AG04449 (cell line): ENCODE results near the gene SLC5A10.
"Not testable (repeated sequence)": the region's sequence is repeated elsewhere in the genome, so short reads cannot be mapped to it uniquely, and the experiment has no call there.

Source experiments
- CTCF ChIA-PET: fragments of 350-600 bp; formaldehyde crosslinking; extraction: SDS; loops from one replicate; lab custom pipeline; 2021; ENCODE audit warnings: antibody characterized with exemption; lab: Yijun Ruan, JAX
- POLR2A ChIA-PET: fragments of 400-600, 350-600 bp; formaldehyde crosslinking; extraction: SDS; loops from one replicate; lab custom pipeline; 2020; ENCODE audit warnings: antibody characterized with exemption, inconsistent platforms; lab: Yijun Ruan, JAX
- DNase-seq: peaks from one replicate; pipeline ENCODE4 v3.0.0-alpha.2; 2010; ENCODE audit warnings: low read depth, low spot score
- H3K4me3 ChIP-seq: 2 replicates; pipeline ENCODE4 v1.5.1; 2011; ENCODE audit warnings: low read depth, mild to moderate bottlenecking, control low read depth, low read length

Gene SLC5A10

DNA sequence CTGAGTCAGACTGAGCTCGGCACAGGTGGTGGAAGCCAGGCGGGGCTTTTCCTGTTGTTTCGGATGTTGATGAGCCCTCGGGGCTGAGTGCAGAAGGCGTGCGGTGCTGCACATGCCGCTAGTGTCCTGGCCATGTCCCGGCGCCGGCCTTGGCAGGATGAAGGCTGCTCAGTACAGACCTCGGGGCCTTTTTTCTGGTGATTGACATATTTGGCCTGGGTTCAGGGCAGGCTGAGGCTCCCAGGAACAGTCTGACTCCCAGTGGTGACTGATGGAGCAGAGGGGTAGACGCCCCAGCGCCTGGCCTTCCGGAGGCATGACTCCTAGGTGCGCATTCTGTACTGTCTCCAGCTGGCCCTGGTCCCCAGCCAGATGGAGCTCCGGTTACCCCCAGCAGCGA lies 86.0 kb downstream of the SLC5A10 start:
- CTCF ChIA-PET, H3K4me3 ChIP-seq, DNase-seq, POLR2A ChIA-PET: not testable (repeated sequence)

DNA sequence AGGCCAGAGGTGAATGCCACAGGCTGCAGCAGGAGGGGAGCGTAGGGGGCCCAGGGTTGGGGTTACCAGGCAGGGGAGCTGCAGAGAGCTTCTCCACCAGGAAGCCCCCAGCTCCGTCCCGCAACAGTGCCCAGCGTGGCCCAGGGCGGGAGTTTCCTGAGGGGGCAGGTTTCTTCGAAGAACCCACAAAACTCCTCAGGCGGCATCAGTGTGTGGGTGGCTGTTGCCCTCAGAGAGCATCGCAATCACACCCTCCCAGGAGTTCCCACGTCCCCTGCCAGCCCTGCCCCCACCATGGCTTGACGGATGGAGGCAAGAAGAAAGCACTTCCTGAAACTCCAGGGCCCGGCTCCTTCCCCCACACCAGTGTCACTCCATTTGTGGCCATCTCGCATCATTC lies 86.8 kb downstream of the SLC5A10 start:
- CTCF ChIA-PET, H3K4me3 ChIP-seq, DNase-seq, POLR2A ChIA-PET: not testable (repeated sequence)

DNA sequence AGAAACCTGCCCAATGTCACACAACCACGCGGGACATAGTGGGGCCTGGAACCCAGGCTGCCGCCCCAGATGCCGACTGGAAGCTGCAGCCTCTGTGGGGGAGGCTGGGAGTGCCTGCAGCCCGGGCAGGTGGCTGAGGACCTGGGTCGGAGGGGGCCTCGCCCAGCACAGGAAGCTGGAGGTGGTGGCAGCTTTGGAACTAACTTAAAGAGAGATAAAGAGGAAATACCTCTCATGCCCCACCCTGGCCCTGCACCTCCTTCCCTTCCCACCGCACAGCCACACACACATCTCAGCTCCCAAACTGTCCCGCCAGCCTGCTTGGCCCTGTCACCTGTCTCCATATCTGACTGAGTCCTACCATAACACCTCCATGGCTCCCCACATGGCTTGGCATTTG lies 88.4 kb downstream of the SLC5A10 start:
- POLR2A ChIA-PET, H3K4me3 ChIP-seq, DNase-seq, CTCF ChIA-PET: not testable (repeated sequence)

DNA sequence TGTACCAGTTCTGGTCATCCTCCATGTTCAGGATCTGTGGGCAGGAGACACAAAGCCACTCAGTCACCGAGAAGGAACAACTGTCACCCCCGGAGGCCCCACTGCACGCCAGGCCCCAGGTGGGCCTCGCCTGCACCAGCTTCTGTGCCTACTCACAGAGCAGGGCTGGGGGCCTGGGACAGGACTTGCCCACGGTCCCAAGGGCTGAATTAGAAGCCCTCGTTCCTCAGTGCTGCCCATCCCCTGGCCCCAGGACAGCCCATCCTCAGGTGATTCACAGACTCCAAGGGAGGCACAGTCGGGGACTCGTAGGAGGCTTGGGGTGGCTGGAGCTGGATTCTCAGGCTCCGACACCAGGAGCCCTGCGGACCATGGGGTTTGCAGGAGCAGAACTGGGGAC lies 89.9 kb downstream of the SLC5A10 start:
- DNase-seq, CTCF ChIA-PET, POLR2A ChIA-PET, H3K4me3 ChIP-seq: not testable (repeated sequence)

DNA sequence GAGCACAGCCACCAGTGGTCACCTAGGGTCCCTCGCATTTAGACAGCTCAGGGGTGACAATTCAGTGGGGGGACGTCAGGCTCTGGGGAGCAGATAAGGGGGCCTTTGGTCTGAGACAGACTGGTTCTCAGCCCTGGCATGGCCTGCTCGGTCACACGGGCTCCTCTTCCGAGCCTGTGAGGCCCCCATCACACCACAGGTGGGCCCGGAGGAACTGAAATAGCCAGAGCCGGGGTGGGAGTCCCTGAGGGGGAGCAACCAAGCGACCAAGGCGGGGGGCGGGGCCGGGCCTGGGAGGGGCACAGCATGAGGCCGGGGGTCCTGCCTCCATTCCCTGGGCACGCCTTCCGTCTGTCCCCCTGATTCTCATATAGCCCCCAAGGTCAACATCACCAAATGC lies 90.4 kb downstream of the SLC5A10 start:
- CTCF ChIA-PET, DNase-seq, H3K4me3 ChIP-seq, POLR2A ChIA-PET: not testable (repeated sequence)

DNA sequence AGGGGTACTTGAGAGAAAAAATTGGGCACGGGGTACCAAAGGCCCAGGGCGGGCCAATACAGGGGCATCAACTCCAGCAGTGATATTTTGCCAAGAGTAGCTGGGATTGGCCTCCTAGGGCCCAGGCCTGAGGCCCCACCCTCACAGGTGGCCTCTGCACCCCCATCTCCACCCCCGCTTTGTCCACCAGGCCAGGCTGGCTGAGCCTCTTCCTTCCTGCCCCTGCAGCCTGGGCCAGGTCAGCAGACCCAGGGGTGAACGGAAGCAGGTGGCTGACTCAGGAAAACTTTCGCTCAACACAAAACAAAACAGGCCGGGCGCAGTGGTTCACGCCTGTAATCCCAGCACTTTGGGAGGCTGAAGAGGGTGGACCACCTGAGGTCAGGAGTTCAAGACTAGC lies 91.1 kb downstream of the SLC5A10 start:
- CTCF ChIA-PET, POLR2A ChIA-PET, DNase-seq, H3K4me3 ChIP-seq: not testable (repeated sequence)

DNA sequence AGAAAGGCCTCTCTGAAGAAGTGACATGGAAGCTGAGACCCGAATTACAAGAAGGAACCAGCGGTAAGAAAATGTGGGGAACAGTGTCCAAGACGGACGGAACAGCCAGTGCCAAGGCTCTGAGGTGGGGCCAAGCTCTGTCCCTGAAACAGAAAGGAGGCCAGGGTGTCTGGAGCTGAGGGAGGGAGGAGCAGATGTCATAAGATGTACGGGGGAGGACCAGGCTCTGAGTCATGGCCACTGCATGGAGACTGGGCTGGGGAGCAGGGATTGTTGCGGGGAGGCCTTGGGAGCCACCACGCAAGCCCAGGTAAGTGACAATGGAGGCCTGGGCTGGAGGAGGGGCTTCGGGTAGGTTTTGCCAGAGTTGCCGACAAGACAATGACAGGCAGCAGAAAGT lies 92.7 kb downstream of the SLC5A10 start:
- CTCF ChIA-PET, H3K4me3 ChIP-seq, POLR2A ChIA-PET, DNase-seq: not testable (repeated sequence)

DNA sequence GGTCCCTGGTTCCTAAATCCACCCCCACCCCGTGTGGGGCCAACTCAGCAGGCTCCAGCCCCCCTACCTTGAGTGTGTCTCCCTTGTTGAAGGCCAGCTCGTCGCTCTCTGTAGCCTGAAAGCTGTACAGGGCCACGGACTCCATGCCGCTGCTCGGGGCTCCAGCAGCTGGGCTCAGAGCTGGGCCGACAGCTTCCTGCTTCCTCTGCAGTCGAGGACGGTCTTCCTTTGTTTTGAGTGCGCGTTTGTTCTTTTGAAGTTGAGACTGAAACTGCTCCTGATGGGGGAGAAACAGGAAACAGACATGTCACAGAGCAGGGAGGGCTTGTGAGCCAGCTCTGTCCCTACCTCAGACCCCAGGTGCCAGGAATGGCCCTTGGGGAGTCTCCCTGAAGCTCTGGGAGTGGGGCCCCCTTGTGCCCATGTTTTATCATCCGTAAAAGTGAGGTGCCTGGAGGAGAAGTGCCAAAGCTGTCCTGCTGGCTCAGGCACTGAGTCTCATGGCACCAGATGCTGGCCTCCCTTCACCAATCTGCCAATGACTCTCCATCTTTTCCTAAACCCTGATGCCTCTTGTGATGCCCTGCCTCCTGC lies 94.9 kb downstream of the SLC5A10 start, which contains the start of gene GRAP:
GRAP (minus strand) TSS at position 176 of the 594 bp plus-strand sequence; CDS start at position 145, 31 bp downstream.
- POLR2A ChIA-PET, H3K4me3 ChIP-seq, CTCF ChIA-PET, DNase-seq: not testable (repeated sequence)

DNA sequence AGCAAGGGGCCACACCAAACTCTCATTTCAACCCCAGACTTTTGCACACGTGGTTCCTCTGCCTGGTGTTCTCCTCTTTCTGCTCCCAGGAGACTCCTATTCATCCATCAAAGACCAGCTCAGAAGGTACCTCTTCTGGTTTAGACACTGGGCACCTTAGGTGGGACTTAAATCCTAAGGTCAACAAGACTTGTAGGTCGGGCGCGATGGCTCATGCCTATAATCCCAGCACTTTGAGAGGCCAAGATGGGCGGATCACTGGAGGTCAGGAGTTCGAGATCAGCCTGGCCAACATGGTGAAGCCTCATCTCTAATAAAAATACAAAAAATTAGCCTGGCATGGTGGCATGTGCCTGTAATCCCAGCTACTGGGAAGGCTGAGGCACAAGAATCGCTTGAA lies 95.5 kb downstream of the SLC5A10 start:
- DNase-seq, POLR2A ChIA-PET, H3K4me3 ChIP-seq, CTCF ChIA-PET: not testable (repeated sequence)

DNA sequence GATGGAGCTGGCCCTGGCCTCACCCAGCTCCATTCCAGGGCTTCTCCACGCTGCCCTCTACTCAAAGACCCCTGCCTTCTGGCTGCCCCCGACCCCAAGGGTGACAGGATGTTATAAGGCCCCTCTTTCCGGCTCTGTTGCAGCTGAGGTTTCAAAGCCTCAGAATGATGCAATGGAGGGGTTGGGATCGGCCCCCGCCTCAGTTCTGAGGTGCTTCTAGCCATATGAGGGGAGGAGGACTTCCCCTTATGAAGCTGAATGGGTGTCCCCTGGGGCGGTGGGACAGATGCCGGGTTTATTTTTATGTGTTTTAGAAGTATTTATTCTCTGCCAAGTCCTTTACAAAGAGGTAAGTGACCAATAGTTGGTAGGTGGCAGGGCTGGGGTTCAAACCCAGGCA lies 96.9 kb downstream of the SLC5A10 start:
- DNase-seq, CTCF ChIA-PET, POLR2A ChIA-PET: not testable (repeated sequence)

DNA sequence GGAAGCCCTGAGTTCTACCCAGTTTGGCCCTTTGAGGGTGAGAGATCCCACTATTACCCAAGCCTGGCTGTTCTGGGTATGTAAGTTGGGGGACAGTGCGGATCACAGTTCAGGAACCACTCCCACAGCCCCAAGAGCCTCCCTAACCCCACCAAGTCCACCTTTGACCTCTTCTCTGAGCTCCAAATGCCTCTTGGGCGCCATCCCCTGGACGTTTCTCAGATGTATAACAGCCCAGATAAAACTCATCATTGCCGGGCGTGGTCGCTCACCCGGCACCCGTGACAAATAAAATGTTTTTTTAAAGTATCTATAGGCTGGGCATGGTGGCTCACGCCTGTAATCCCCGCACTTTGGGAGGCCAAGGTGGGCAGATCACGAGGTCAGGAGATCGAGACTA lies 103.5 kb downstream of the SLC5A10 start:
- POLR2A ChIA-PET, CTCF ChIA-PET, DNase-seq, H3K4me3 ChIP-seq: not testable (repeated sequence)

More for the DNA sequence above, 96.9 kb downstream of the SLC5A10 start:
- not testable (repeated sequence) for H3K4me3 ChIP-seq

DNA sequence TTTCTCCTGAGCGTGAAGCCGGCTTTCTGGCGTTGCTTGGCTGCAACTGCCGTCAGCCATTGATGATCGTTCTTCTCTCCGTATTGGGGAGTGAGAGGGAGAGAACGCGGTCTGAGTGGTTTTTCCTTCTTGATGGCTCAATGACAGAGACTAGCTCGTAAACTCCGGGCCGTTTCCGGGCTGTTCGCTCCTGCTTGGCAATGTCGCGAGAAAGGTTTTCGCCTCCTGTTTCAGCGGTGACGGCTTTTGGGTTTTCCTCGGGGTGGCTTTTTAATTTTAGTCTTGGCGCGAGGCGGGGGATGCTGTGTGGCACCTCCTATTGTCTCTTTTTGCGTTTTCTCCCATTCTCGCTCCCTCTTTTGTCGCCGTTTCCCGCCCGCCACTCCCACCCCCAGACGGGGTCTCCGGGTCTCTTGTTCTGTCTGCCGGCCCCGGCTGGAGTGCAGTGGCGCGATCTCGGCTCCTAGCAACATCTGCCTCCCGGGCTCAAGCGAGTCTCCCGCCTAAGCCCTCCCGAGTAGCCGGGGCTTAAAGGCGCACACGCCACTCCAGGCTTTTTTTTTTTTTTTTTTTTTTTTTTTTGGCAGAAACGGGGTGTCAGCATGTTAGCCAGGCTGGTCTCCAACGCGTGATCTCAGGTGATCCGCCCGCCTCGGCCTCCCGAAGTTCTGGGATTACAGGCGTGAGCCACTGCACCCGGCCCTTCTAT lies 110.2 kb downstream of the SLC5A10 start:
- POLR2A ChIA-PET, H3K4me3 ChIP-seq, CTCF ChIA-PET, DNase-seq: not testable (repeated sequence)

DNA sequence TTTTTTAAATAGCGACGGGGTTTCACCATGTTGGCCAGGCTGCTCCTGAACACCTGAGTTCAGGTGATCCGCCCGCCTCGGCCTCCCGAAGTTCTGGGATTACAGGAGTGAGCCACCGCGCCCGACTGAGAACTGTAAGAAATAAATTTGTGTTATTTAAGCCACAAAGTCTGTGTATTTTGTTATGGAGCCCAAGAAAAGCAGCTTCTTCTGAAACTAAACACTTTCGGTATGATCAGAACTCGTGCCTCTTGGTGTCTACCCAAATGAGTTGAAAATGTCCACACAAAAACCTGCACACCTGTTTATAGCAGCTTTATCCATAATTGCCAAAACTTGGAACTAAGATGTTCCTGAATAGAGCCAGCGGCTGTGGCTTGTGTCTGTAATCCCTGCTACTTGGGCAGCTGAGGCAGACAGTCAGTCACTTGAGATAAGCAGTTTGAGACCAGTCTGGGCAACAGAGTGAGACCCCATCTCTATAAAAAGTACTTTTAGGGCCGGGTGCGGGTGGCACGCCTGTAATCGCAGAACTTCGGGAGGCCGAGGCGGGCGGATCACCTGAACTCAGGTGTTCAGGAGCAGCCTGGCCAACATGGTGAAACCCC lies 110.9 kb downstream of the SLC5A10 start:
- POLR2A ChIA-PET, H3K4me3 ChIP-seq, DNase-seq, CTCF ChIA-PET: not testable (repeated sequence)

DNA sequence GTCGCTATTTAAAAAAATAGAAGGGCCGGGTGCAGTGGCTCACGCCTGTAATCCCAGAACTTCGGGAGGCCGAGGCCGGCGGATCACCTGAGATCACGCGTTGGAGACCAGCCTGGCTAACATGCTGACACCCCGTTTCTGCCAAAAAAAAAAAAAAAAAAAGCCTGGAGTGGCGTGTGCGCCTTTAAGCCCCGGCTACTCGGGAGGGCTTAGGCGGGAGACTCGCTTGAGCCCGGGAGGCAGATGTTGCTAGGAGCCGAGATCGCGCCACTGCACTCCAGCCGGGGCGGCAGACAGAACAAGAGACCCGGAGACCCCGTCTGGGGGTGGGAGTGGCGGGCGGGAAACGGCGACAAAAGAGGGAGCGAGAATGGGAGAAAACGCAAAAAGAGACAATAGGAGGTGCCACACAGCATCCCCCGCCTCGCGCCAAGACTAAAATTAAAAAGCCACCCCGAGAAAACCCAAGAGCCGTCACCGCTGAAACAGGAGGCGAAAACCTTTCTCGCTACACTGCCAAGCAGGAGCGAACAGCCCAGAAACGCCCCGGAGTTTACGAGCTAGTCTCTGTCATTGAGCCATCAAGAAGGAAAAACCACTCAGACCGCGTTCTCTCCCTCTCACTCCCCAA lies 111.5 kb downstream of the SLC5A10 start:
- CTCF ChIA-PET, POLR2A ChIA-PET, DNase-seq, H3K4me3 ChIP-seq: not testable (repeated sequence)

DNA sequence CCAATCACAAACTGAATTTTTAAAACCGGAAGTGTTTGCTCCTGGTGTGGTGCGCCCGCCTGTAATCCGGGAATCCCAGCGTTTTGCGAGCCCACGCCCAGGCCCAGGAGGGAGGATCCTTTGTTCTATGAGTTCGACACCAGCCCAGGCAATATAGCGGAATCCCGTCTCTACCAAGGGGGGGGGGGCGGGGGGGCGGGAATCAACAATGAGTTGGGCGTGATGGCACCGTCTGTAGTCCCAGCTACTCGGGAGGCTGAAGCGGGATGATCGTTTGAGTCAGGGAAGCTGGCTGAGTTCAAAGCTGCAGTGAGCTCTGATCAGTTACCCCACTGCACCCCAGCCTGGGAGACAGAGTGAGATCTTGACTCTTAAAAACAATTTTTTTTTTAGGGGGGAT lies 112.4 kb downstream of the SLC5A10 start:
- DNase-seq, POLR2A ChIA-PET, H3K4me3 ChIP-seq, CTCF ChIA-PET: not testable (repeated sequence)

DNA sequence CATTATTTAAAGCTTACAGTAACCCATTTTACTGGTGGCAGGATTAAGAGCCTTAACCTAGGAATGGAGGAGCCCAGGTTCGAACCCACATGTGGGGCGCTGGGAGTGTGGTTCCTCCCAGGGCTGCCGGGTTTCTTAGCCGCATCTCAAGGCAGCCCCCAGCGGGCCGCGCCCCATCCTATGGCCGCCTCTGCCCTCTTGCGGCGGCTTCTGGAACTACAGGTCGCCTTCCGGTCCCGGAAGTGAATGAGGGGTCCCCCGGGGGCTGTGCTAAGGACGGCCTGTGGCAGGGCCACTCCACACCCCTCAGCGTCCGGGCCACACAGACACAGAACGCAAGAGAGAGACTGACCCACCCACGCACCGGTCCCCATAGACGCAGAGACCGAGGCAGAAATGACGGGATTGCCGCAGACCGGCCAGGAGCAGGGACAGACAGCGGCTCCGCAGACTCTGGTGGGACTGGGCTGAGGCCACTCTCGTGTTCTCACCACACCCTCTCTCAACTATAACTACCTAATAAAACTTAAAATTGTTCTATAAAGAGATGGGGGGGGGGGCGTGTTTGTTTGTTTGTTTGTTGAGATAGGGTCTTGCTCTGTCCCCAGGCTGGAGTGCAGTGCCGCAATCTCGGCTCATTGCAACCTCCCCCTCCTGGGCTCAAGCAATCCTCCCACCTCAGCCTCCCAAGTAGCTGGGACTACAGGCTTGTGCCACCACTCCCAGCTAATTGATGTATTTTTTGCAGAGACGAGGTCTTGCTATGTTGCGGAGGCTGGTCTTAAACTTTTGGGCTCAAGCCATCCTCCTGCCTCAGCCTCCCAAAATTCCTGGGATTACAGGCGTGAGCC lies 118.6 kb downstream of the SLC5A10 start:
- H3K4me3 ChIP-seq, CTCF ChIA-PET, POLR2A ChIA-PET, DNase-seq: not testable (repeated sequence)
